Uterus (tissue), 2 donors: ENCODE results near the gene MACIR.

ENCODE experiments used
- POLR2A ChIP-seq, 2 donors: fragments of 450-650 bp; IDR thresholded peaks; one replicate each; pipeline ENCODE4 v1.6.1; 2016; ENCODE audit warnings: antibody characterized with exemption in 2 of 2, mild to moderate bottlenecking in 1 of 2, moderate library complexity in 1 of 2
- TF ChIP-seq, protein P1 (sequence below), 4 experiments: fragments of 200-600 bp in 2 of 4; fragments of 450-650 bp in 2 of 4; sonication (generic) in 2 of 4; IDR thresholded peaks; one replicate each; pipeline ENCODE4 v1.5.1; 2016 to 2019; ENCODE audit warnings: antibody characterized with exemption in 4 of 4, mild to moderate bottlenecking in 2 of 4, moderate library complexity in 1 of 4

DNA sequence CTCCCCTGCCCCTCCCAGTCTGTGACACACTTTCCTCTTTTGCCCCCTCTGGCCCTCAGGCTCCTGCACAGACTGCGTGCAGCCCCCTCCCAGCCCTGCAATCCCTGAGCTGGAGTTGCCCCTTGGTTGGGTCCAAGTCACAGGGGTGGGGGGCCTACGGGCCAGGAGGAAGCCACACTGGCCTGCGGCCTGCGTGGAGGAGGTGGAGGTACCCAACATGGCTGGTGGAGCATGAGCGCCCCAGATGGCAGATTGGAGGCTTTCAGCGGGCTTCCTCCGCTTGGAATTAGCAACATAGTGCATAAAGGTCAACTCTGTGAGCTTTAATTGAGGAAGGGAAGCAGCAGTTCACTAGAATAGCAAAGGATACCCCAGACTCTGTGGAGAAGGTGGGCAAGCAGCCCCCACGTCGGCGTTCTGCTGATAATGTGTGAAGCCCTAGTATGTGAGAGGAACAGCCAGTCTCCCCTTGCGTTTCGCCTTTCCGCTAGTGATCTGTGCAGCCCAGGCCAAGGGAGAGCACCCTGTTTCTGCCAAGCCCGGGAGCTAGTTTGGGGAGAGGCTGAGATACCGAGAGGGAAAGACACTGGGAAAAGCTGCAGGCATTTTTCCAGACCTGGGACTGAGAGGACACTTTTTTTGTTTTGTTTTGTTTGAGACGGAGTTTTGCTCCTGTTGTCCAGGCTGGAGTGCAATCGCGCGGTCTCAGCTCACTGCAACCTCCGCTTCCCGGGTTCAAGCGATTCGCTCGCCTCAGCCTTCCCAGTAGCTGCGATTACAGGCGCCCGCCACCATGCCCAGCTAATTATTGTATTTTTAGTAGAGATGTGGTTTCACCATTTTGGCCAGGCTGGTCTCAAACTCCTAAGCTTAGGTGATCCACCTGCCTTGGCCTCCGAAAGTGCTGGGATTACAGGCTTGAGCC lies 35.3 kb upstream of the MACIR start:
- TF ChIP-seq, protein P1, sequence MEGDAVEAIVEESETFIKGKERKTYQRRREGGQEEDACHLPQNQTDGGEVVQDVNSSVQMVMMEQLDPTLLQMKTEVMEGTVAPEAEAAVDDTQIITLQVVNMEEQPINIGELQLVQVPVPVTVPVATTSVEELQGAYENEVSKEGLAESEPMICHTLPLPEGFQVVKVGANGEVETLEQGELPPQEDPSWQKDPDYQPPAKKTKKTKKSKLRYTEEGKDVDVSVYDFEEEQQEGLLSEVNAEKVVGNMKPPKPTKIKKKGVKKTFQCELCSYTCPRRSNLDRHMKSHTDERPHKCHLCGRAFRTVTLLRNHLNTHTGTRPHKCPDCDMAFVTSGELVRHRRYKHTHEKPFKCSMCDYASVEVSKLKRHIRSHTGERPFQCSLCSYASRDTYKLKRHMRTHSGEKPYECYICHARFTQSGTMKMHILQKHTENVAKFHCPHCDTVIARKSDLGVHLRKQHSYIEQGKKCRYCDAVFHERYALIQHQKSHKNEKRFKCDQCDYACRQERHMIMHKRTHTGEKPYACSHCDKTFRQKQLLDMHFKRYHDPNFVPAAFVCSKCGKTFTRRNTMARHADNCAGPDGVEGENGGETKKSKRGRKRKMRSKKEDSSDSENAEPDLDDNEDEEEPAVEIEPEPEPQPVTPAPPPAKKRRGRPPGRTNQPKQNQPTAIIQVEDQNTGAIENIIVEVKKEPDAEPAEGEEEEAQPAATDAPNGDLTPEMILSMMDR (IDR thresholded peaks at IDR 0.05), result no peak
- TF ChIP-seq POLR2A (IDR thresholded peaks at IDR 0.05), result no peak
